GM18870 (cell line): Measurements from ENCODE around the gene GPRC5D.

Source experiments
- ATAC-seq: cut with Tn5 transposase; IDR thresholded peaks from one replicate; pipeline ENCODE4 v1.9.1; 2021; ENCODE audit warnings: moderate library complexity; ENCODE audit not compliant: unreplicated experiment

GPRC5D gene

GRCh38 chr12:12952036-12952435 lies at the start of gene GPRC5D:
Gene GPRC5D (minus strand): TSS chr12:12952170. CDS start chr12:12950384, 1,786 bp downstream.
- ATAC-seq, result no peak

- no peak for ATAC-seq
Measured at GRCh38 chr12:13001775-13002040, 49.7 kb upstream of the GPRC5D start.

- ATAC-seq, result no peak
Measured at GRCh38 chr12:13000925-13001774, 49.2 kb upstream of the GPRC5D start.

GRCh38 chr12:13000616-13000924 lies 48.6 kb upstream of the GPRC5D start:
- ATAC-seq, result no peak

GRCh38 chr12:12999959-13000615 lies 48.1 kb upstream of the GPRC5D start, which contains the start of gene HEBP1:
Gene HEBP1 (minus strand): TSS chr12:13000265. CDS start chr12:13000114, 151 bp downstream.
- ATAC-seq, result no peak

GRCh38 chr12:12999271-12999958 lies 47.4 kb upstream of the GPRC5D start:
- ATAC-seq, result no peak

- no peak for ATAC-seq
Measured at GRCh38 chr12:12998248-12998647, 46.3 kb upstream of the GPRC5D start.

- ATAC-seq, result no peak
Measured at GRCh38 chr12:12997734-12998133, 45.8 kb upstream of the GPRC5D start.

GRCh38 chr12:12997156-12997555 lies 45.2 kb upstream of the GPRC5D start:
- no peak for ATAC-seq

GRCh38 chr12:12996209-12996608 lies 44.2 kb upstream of the GPRC5D start:
- no peak for ATAC-seq

GRCh38 chr12:12995088-12995487 lies 43.1 kb upstream of the GPRC5D start:
- ATAC-seq, result no peak

- no peak for ATAC-seq
Measured at GRCh38 chr12:12993367-12993766, 41.4 kb upstream of the GPRC5D start.

GRCh38 chr12:12992418-12993130 lies 40.6 kb upstream of the GPRC5D start:
- no peak for ATAC-seq

- ATAC-seq, result no peak
Measured at GRCh38 chr12:12990700-12991468, 38.9 kb upstream of the GPRC5D start.

GRCh38 chr12:12987421-12987820 lies 35.5 kb upstream of the GPRC5D start:
- no peak for ATAC-seq

- ATAC-seq, result no peak
Measured at GRCh38 chr12:12986775-12987331, 34.9 kb upstream of the GPRC5D start.

GRCh38 chr12:12985817-12986408 lies 33.9 kb upstream of the GPRC5D start:
- no peak for ATAC-seq

GRCh38 chr12:12984149-12984548 lies 32.2 kb upstream of the GPRC5D start:
- no peak for ATAC-seq

GRCh38 chr12:12983420-12984035 lies 31.6 kb upstream of the GPRC5D start:
- ATAC-seq, result no peak

GRCh38 chr12:12982331-12982730 lies 30.4 kb upstream of the GPRC5D start:
- no peak for ATAC-seq
